Thyroid gland (tissue), 4 donors: ENCODE results near the gene CLEC11A. TPM values are rescaled to one million over a fixed set of nuclear protein-coding genes. Genes with fewer than 3 reads are reported as not detected.

Experiments used
- DNase-seq, 2 donors: peaks; one replicate each; pipeline ENCODE4 v3.0.0-alpha.2; 2019
- H3K27ac ChIP-seq, 3 donors: fragments of 200-600 bp; sonication (generic); 1 replicate in 2 of 3; 2 replicates in 1 of 3; pipeline ENCODE4 v1.5.1; 2016 to 2019; ENCODE audit warnings: mild to moderate bottlenecking in 1 of 3, moderate library complexity in 1 of 3
- H3K27me3 ChIP-seq: fragments of 200-600 bp; sonication (generic); one replicate; pipeline ENCODE4 v1.5.1; 2019
- H3K36me3 ChIP-seq, 2 donors: fragments of 200-600 bp; sonication (generic); one replicate each; pipeline ENCODE4 v1.5.1; 2016 to 2019
- H3K4me1 ChIP-seq, 2 donors: fragments of 200-600 bp; sonication (generic); one replicate each; pipeline ENCODE4 v1.5.1; 2017 to 2019
- H3K4me3 ChIP-seq, 3 donors: fragments of 200-600 bp; sonication (generic); replicated peaks in 1 of 3; 1 replicate in 2 of 3; 2 replicates in 1 of 3; pipeline ENCODE4 v1.5.1; 2016; ENCODE audit warnings: mild to moderate bottlenecking in 1 of 3
- H3K9me3 ChIP-seq: fragments of 200-600 bp; sonication (generic); one replicate; pipeline ENCODE4 v1.5.1; 2017
- POLR2A ChIP-seq, 2 donors: fragments of 450-650 bp; IDR thresholded peaks; one replicate each; pipeline ENCODE4 v1.6.1; 2017; ENCODE audit warnings: antibody characterized with exemption in 2 of 2, mild to moderate bottlenecking in 2 of 2, moderate library complexity in 1 of 2
- WGBS, 2 donors: methylation state at CpG; one replicate each; pipeline ENCODE4 v1.1.5; 2017; 5-methylcytosine and 5-hydroxymethylcytosine counted together
- intact Hi-C: fragments of 100-400 bp; cut with DNase I; formaldehyde crosslinking; loops from one replicate; pipeline ENCODE4 v1.15.1; 2023
- total RNA-seq, 4 donors: library from RNA; depleted of rRNA; stranded (reverse); fragments of >200 nt; gene quantifications; one replicate each; pipeline ENCODE4 v1.2.3, GENCODE V29; 2016
- TF ChIP-seq, protein P1 (sequence below), 6 experiments: fragments of 200-600 bp in 3 of 6; fragments of 450-650 bp in 3 of 6; sonication (generic) in 3 of 6; IDR thresholded peaks; one replicate each; pipeline ENCODE4 v1.5.1; 2016 to 2019; ENCODE audit warnings: antibody characterized with exemption in 6 of 6, mild to moderate bottlenecking in 2 of 6, inconsistent platforms in 1 of 6, moderate library complexity in 1 of 6

CLEC11A gene
- total RNA-seq, 4 donors from 2014 or later = 5.0 to 16.0 (median 8.9) TPM

DNA sequence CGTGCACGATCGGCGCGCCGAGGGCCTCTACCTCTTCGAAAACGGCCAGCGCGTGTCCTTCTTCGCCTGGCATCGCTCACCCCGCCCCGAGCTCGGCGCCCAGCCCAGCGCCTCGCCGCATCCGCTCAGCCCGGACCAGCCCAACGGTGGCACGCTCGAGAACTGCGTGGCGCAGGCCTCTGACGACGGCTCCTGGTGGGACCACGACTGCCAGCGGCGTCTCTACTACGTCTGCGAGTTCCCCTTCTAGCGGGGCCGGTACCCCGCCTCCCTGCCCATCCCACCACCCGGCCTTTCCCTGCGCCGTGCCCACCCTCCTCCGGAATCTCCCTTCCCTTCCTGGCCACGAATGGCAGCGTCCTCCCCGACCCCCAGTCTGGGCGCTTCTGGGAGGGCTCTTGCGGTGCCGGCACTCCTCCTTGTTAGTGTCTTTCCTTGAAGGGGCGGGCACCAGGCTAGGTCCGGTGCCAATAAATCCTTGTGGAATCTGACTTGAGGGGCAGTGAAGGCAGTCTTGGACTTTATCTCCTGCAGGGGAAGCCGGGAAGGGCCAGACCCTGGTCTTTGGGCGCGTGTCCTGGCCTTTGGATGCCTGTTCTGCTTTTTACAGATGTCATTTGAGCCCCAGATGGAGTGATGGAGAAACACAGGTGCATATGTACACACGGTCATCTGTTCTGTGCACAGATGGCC is 2.2 kb downstream of the CLEC11A start:
- TF ChIP-seq, protein P1, sequence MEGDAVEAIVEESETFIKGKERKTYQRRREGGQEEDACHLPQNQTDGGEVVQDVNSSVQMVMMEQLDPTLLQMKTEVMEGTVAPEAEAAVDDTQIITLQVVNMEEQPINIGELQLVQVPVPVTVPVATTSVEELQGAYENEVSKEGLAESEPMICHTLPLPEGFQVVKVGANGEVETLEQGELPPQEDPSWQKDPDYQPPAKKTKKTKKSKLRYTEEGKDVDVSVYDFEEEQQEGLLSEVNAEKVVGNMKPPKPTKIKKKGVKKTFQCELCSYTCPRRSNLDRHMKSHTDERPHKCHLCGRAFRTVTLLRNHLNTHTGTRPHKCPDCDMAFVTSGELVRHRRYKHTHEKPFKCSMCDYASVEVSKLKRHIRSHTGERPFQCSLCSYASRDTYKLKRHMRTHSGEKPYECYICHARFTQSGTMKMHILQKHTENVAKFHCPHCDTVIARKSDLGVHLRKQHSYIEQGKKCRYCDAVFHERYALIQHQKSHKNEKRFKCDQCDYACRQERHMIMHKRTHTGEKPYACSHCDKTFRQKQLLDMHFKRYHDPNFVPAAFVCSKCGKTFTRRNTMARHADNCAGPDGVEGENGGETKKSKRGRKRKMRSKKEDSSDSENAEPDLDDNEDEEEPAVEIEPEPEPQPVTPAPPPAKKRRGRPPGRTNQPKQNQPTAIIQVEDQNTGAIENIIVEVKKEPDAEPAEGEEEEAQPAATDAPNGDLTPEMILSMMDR (IDR thresholded peaks at IDR 0.05) = no peak
- TF ChIP-seq POLR2A (IDR thresholded peaks at IDR 0.05) = no peak
- Histone ChIP-seq H3K4me1 (peaks cover 19 to 21% of the 10 kb centered on the region in 2 donors), H3K9me3 (no peaks in the 10 kb centered on the region), H3K27ac (peak overlapping the region in 2 of 3 donors; percentile 66 to 72), H3K4me3 (peak overlapping the region; percentile 8 to 83 (median 55)), H3K27me3 (no peaks in the 10 kb centered on the region), H3K36me3 (no peaks in the 10 kb centered on the region)
- intact Hi-C loops = no loop called here
- no peak for DNase-seq
- WGBS, 2 donors = 12 to 15% methylated on average over 4 to 5 of the region's 52 CpGs

DNA sequence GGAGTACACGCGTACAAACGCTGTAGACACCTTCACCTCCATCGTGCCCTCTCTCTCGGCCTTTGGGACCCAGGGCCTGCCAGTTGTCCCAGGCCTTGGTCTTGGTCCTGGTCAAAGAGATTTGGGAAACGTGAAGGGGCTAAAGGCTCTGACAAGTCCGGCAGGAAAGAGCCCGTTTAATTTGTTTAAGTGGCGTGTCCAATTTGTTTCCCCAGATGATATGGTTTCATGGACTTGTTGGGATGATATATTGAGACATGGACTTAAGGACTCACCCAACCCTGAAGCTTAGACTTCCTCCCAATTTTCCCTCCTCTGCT is 2.7 kb downstream of the CLEC11A start:
- intact Hi-C loops = no loop called here
- Histone ChIP-seq H3K27ac (no peak overlapping the region), H3K27me3 (no peaks in the 10 kb centered on the region), H3K9me3 (no peaks in the 10 kb centered on the region), H3K4me3 (peak overlapping the region in 1 of 3 donors; percentile 55), H3K4me1 (peaks cover 19 to 21% of the 10 kb centered on the region in 2 donors), H3K36me3 (no peaks in the 10 kb centered on the region)
- TF ChIP-seq POLR2A (IDR thresholded peaks at IDR 0.05) = no peak
- TF ChIP-seq, protein P1 (IDR thresholded peaks at IDR 0.05) = no peak
- DNase-seq = no peak
- 65 to 79% methylated on average over 9 of the region's 9 CpGs for WGBS, 2 donors

DNA sequence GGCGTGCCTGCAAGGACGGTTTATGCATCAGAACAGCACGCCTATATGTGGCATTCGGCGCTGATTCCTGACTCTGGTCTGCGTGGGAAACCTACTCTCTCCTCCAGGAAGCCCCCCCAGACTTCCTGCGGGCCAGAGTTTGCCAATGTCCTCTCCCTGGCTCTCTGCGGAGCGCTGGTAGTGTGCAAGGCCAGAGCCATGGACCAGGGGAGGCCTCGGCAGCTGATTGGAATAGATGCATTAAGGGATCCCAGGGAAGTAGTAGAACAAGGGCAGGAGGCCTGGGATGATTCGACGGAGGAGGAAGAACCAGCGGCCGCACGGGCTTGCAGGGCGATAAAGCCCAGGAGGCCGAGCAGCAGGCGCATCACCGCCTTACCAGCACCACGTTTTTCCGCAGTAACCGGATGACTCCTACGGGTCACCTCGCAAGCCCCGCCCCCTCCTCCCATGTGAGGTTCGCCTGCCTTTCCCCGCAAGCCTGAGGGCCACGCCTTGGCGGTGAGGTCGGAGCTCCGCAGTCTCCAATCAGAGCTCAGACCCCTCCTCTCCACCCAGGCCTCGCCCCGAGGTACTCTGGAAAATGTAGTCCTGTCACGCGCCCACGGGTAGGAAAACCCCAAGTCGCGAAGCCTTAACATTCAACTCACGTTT is 5.0 kb downstream of the CLEC11A start:
- Histone ChIP-seq H3K27me3 (no peaks in the 10 kb centered on the region), H3K4me1 (peaks cover 19 to 21% of the 10 kb centered on the region in 2 donors), H3K9me3 (no peaks in the 10 kb centered on the region), H3K27ac (no peak overlapping the region), H3K36me3 (no peaks in the 10 kb centered on the region), H3K4me3 (no peak overlapping the region)
- WGBS, 2 donors = 8 to 19% methylated on average over 28 to 35 of the region's 39 CpGs
- peak; percentile 57 to 60 for DNase-seq
- no peak for TF ChIP-seq POLR2A (IDR thresholded peaks at IDR 0.05)
- TF ChIP-seq, protein P1 (IDR thresholded peaks at IDR 0.05) = no peak
- intact Hi-C loops = no loop called here

DNA sequence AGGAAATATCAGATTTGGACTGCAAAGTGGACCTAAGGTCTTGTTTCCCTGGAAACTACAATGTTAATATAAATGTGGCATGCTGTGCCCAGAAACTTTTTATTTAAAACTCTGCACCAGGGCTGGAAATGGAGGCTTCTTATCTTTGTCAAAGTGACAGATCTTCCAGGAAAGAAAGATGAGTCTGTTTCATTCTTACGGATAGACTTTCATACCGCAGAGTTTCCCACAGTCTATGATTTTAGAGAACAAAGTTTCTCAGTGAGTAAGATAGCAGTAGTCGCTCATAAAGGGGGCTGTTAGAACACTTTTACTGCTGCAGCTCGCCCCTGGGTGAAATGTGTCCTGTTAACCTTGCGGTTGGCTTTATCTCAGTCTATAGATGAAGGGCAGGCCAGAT is 6.7 kb downstream of the CLEC11A start:
- Histone ChIP-seq H3K9me3 (no peaks in the 10 kb centered on the region), H3K27me3 (no peaks in the 10 kb centered on the region), H3K4me3 (no peak overlapping the region), H3K4me1 (peaks cover 12 to 15% of the 10 kb centered on the region in 2 donors), H3K27ac (no peak overlapping the region), H3K36me3 (no peaks in the 10 kb centered on the region)
- no peak for DNase-seq
- WGBS, 2 donors = 79 to 81% methylated on average over 5 of the region's 5 CpGs
- intact Hi-C loops = no loop called here
- no peak for TF ChIP-seq POLR2A (IDR thresholded peaks at IDR 0.05)
- TF ChIP-seq, protein P1 (IDR thresholded peaks at IDR 0.05) = no peak

DNA sequence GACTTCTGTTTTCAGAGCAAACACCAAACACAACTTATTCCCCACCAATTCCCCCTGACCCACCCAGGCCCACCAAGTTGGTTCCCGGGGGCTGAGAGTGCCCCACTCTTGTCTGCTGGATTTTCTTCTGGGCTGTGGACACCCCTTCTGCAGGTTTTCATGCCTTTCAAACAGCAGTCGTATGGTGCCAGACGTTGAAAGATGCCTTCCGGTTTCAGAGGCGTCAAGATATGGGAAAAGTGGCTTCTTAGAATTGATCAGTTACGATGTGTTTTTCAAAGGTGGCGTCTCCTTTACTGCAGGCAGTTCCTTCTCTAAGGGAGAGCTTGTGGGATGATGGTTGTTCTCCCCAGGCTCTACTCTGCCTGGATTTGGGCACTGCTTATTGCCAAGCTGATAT is 12.7 kb downstream of the CLEC11A start:
- 61 to 65% methylated on average over 7 of the region's 7 CpGs for WGBS, 2 donors
- no peaks in the 10 kb centered on the region for H3K36me3 ChIP-seq
- H3K4me1 ChIP-seq = no peaks in the 10 kb centered on the region
- intact Hi-C loops = no loop called here
- no peak overlapping the region for H3K4me3 ChIP-seq
- H3K27ac ChIP-seq = no peak overlapping the region
- H3K27me3 ChIP-seq = no peaks in the 10 kb centered on the region
- DNase-seq = no peak
- H3K9me3 ChIP-seq = no peaks in the 10 kb centered on the region
- TF ChIP-seq, protein P1 (IDR thresholded peaks at IDR 0.05) = no peak
- TF ChIP-seq POLR2A (IDR thresholded peaks at IDR 0.05) = no peak
